ENCODE measurements around the gene LRRC74B. TPM values are rescaled to one million over a fixed set of nuclear protein-coding genes. Genes with fewer than 3 reads are reported as not detected.

The LRRC74B gene
- total RNA-seq, 4 donors from 2014 or later, result not detected

DNA sequence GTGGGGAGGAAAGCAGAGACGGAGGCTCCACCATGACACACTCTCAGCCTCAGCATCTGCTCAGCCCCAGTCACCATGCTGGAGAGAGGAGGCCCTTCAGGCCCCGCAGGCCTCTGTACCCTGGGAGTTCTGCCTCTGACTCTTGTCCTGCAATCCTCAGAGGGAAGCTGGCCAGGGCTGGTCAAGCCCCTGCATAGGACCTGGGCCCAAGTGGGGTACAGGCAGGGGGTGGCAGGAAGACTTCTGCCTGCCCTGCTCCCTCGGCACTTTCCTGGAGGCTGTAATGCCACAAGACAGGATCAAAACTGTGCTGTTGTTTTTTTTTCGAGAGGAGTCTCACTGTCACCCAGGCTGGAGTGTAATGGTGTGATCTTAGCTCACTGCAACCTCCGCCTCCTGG, 33.7 kb downstream of the LRRC74B start:
- TF ChIP-seq, protein P1, sequence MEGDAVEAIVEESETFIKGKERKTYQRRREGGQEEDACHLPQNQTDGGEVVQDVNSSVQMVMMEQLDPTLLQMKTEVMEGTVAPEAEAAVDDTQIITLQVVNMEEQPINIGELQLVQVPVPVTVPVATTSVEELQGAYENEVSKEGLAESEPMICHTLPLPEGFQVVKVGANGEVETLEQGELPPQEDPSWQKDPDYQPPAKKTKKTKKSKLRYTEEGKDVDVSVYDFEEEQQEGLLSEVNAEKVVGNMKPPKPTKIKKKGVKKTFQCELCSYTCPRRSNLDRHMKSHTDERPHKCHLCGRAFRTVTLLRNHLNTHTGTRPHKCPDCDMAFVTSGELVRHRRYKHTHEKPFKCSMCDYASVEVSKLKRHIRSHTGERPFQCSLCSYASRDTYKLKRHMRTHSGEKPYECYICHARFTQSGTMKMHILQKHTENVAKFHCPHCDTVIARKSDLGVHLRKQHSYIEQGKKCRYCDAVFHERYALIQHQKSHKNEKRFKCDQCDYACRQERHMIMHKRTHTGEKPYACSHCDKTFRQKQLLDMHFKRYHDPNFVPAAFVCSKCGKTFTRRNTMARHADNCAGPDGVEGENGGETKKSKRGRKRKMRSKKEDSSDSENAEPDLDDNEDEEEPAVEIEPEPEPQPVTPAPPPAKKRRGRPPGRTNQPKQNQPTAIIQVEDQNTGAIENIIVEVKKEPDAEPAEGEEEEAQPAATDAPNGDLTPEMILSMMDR (IDR thresholded peaks at IDR 0.05; ENCODE audit: low read depth), result no peak

DNA sequence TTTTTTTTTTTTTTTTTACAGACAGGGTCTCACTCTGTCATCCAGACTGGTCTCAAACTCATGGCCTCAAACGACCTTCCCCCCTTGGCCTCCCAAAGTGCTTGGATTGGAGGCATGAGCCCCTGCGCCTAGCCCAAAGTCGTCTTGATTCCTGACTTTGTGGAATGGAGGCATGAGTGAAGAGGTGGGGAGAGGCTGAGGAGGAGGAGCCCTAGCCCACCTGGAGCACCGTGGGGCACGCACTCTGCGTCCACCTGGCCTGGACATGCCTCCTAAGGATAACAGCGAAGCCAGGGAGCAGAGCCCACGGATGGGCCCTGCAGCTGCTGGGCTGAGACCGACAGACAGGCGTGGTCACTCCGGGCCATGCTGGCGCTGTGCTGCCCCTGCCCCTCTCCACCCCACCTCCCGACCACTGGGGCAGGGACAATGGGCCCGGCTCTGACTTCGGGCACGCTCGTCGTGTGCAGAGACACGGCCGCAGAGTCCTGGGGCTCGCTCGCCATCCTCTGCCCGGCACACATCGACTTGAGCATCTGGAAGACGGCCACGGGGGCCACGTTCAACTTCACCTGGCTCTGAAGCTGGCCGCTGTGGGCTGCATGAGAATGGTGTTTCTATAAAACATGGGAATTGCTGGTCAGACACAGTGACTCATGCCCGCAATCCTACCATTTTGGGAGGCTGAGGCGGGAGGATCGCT, 34.8 kb downstream of the LRRC74B start:
- TF ChIP-seq, protein P1 (IDR thresholded peaks at IDR 0.05; ENCODE audit: low read depth), result no peak

DNA sequence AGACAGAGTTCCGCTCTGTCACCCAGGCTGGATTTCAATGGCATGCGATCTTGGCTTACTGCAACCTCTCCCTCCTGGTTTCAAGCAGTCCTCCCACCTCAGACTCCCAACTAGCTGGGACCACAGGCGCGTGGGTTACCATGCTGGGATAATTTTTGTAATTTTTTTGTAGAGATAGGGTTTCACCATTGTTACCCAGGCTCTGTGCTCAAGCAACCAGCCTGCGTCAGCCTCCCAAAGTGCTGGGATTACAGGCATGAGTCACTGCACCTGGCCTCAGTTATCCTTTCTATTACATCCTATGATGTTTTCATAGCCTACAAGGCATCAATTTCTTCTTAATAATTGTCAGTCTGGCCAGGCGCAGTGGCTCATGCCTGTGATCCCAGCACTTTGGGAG, 36.5 kb downstream of the LRRC74B start:
- TF ChIP-seq, protein P1 (IDR thresholded peaks at IDR 0.05; ENCODE audit: low read depth), result no peak

DNA sequence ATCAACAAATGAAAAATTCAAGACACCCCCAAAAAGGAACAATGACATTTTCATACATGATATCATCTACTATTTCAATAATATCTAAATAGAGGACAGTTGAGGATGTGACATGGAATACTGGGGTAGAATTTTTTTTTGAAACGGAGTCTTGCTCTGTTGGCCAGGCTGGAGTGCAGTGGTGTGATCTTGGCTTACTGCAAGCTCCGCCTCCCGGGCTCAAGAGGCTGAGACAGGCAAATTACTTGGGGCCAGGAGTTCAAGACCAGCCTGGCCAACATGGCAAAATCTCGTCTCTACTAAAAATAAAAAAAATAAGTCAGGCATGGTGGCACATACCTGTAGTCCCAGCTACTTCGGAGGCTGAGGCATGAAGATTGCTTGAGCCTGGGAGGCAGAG, 41.4 kb downstream of the LRRC74B start:
- TF ChIP-seq, protein P1 (IDR thresholded peaks at IDR 0.05; ENCODE audit: low read depth), result no peak

DNA sequence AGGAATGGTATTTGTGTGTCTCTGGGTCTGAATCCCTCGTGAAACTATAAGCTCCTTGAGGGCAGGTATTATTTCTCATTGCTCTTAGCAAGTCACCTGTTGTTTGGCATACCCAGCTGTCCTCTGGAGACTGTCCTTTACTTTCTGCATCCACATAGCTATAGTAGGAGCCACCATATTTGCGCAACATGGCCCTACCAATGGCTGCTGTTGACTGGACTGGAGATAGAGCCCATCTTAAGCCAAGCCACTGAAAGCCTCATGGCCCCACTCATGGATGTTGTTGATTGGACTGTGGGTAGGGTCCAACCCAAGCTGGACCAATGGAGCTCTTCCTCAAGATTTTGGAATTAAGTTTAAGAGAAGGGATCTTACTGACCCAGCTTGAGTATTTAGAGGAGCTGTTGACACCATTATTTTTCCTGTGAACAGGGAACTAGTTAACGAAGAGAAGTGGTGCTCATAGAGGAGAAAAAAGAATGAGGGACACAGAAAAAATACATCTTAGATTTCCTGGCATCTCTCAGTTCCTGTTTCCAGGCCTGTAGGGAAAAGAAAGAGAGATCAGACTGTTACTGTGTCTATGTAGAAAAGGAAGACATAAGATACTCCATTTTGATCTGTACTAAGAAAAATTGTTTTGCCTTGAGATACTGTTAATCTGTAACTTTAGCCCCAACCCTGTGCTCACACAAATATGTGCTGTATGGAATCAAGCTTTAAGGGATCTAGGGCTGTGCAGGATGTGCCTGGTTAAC, 47.2 kb downstream of the LRRC74B start:
- TF ChIP-seq, protein P1 (IDR thresholded peaks at IDR 0.05; ENCODE audit: low read depth), result no peak

DNA sequence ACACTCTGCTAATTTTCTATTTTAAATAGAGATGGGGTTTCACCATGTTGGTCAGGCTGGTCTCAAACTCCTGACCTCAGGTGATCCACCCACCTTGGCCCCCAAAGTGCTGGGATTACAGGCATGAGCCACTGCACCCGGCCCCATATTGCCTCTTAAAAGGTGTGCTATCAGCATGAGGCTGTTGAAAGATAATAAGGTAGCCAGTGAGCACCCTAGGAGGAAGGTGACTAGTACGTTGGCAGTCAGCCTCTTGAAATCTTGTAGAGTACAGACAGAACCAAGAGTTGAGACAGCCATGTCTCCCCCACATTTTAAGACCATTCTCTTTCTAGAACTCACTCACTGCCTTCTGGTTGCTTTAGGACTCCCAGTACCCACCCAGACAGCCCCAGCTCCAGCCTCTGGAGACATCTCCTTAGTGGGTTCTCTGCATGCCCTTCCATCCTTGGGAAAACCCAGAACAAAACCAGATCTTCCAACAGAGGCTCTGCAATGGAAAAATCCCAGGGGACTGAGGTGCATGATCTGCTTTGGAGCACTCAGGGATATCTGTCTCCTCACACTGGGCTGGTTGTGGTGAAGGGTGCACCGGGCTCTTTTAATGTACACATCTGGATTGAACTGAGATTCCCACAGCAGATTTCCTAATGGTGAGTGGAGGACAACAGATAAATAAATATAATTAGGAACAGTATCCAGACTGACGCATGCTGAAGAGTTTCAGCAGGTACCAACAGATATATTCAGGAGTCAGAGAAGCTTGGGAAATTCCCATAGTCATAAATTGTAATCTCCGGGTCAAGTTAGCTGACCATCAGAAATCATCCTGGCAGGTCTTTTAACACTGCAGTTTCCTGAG, 49.4 kb downstream of the LRRC74B start:
- TF ChIP-seq, protein P1 (IDR thresholded peaks at IDR 0.05; ENCODE audit: low read depth), result no peak

DNA sequence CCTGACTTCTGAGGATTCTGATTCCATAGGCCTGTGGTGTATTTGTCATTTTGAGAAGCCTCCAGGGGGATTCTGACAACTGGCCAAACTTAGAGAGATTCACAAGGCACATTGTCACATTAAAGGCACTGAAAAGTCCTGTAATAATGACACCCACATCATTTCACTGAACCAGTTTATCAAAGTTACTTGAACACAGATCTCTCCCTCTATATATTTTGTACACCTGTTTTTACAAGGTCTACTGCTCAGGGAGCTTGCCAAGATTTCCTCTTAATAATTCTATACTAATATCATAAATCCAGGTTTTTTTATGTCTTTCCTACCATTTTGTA, 50.0 kb downstream of the LRRC74B start:
- TF ChIP-seq, protein P1 (IDR thresholded peaks at IDR 0.05; ENCODE audit: low read depth), result no peak
